H9 (cell line): ENCODE measurements around the gene NODAL. TPM values are rescaled to one million over a fixed set of nuclear protein-coding genes. Genes with fewer than 3 reads are reported as not detected.

Experiments used
- DNase-seq: peaks from one replicate; pipeline ENCODE4 v3.0.0-alpha.2; 2017
- H2AFZ ChIP-seq: one replicate; pipeline ENCODE4 v1.6.1; 2013; ENCODE audit warnings: mild to moderate bottlenecking, low read length, control low read depth, moderate library complexity
- H2AK5ac ChIP-seq: 2 replicates; pipeline ENCODE4 v1.6.1; 2013; ENCODE audit warnings: low read length, control low read depth, mixed read lengths; ENCODE audit not compliant: insufficient read length
- H2BK120ac ChIP-seq: one replicate; pipeline ENCODE4 v1.6.1; 2013; ENCODE audit warnings: low read depth, mild to moderate bottlenecking, low read length, control low read depth, inconsistent platforms; ENCODE audit not compliant: poor library complexity, severe bottlenecking
- H2BK12ac ChIP-seq: 2 replicates; pipeline ENCODE4 v1.6.1; 2013; ENCODE audit warnings: low read length, control low read depth, mixed read lengths, low read depth; ENCODE audit not compliant: insufficient read length
- H2BK15ac ChIP-seq: 2 replicates; pipeline ENCODE4 v1.6.1; 2013; ENCODE audit warnings: low read depth, low read length, control low read depth
- H2BK20ac ChIP-seq: one replicate; pipeline ENCODE4 v1.6.1; 2013; ENCODE audit warnings: low read depth, mild to moderate bottlenecking, low read length, control low read depth, inconsistent platforms; ENCODE audit not compliant: poor library complexity, severe bottlenecking
- H2BK5ac ChIP-seq: 2 replicates; pipeline ENCODE4 v1.6.1; 2013; ENCODE audit warnings: low read length, control low read depth, mixed read lengths; ENCODE audit not compliant: insufficient read length
- H3K14ac ChIP-seq: 2 replicates; pipeline ENCODE4 v1.6.1; 2013; ENCODE audit warnings: low read length, control low read depth; ENCODE audit not compliant: insufficient read depth
- H3K18ac ChIP-seq: 2 replicates; pipeline ENCODE4 v1.6.1; 2013; ENCODE audit warnings: low read depth, mild to moderate bottlenecking, mixed read lengths, low read length, control low read depth; ENCODE audit not compliant: insufficient read length
- H3K23ac ChIP-seq: 2 replicates; pipeline ENCODE4 v1.6.1; 2013; ENCODE audit warnings: low read length, control low read depth, mixed read lengths, low read depth; ENCODE audit not compliant: insufficient read length
- H3K23me2 ChIP-seq: 2 replicates; pipeline ENCODE4 v1.6.1; 2013; ENCODE audit warnings: low read depth, mild to moderate bottlenecking, mixed read lengths, low read length, control low read depth; ENCODE audit not compliant: insufficient read length, poor library complexity, severe bottlenecking
- H3K27ac ChIP-seq: 2 replicates; pipeline ENCODE4 v1.5.1; 2013; ENCODE audit warnings: low read length, control low read depth, mixed read lengths, low read depth; ENCODE audit not compliant: insufficient read length
- H3K27me3 ChIP-seq: 2 replicates; pipeline ENCODE4 v1.6.1; 2013; ENCODE audit warnings: low read length, control low read depth, inconsistent platforms; ENCODE audit not compliant: insufficient read depth
- H3K4ac ChIP-seq: 2 replicates; pipeline ENCODE4 v1.6.1; 2013; ENCODE audit warnings: low read depth, mild to moderate bottlenecking, control low read depth, inconsistent platforms, low read length, moderate library complexity
- H3K4me1 ChIP-seq: 2 replicates; pipeline ENCODE4 v1.6.1; 2013; ENCODE audit warnings: low read length, control low read depth, inconsistent platforms; ENCODE audit not compliant: insufficient read depth
- H3K4me2 ChIP-seq: 2 replicates; pipeline ENCODE4 v1.6.1; 2013; ENCODE audit warnings: low read length, control low read depth, mixed read lengths; ENCODE audit not compliant: insufficient read length, insufficient read depth
- H3K56ac ChIP-seq: 2 replicates; pipeline ENCODE4 v1.6.1; 2013; ENCODE audit warnings: low read depth, mild to moderate bottlenecking, mixed read lengths, low read length, control low read depth; ENCODE audit not compliant: insufficient read length
- H3K79me1 ChIP-seq: 2 replicates; pipeline ENCODE4 v1.6.1; 2013; ENCODE audit warnings: low read depth, mild to moderate bottlenecking, moderate library complexity, low read length, control low read depth, inconsistent platforms; ENCODE audit not compliant: insufficient read depth, poor library complexity, severe bottlenecking
- H3K79me2 ChIP-seq: 2 replicates; pipeline ENCODE4 v1.6.1; 2013; ENCODE audit warnings: low read length, control low read depth, inconsistent platforms; ENCODE audit not compliant: insufficient read depth
- H3K9ac ChIP-seq: 2 replicates; pipeline ENCODE4 v1.6.1; 2013; ENCODE audit warnings: low read length, control low read depth, mixed read lengths; ENCODE audit not compliant: insufficient read length; ENCODE audit errors: extremely low read depth
- H3K9me3 ChIP-seq: one replicate; pipeline ENCODE4 v1.6.1; 2013; ENCODE audit warnings: low read depth, low read length, inconsistent platforms; ENCODE audit not compliant: control insufficient read depth
- H3T11ph ChIP-seq: one replicate; pipeline ENCODE4 v1.6.1; 2013; ENCODE audit warnings: mild to moderate bottlenecking, low read length, control low read depth, inconsistent platforms
- H4K20me1 ChIP-seq: one replicate; pipeline ENCODE4 v1.6.1; 2013; ENCODE audit not compliant: control insufficient read depth, insufficient read length, insufficient read depth
- H4K5ac ChIP-seq: 2 replicates; pipeline ENCODE4 v1.6.1; 2013; ENCODE audit warnings: low read depth, mild to moderate bottlenecking, mixed read lengths, low read length, control low read depth; ENCODE audit not compliant: insufficient read length
- H4K8ac ChIP-seq: replicated peaks from 2 replicates; pipeline ENCODE4 v1.6.1; 2013; ENCODE audit warnings: low read length, control low read depth, mixed read lengths, low read depth; ENCODE audit not compliant: insufficient read length
- H4K91ac ChIP-seq: 2 replicates; pipeline ENCODE4 v1.6.1; 2013; ENCODE audit warnings: low read depth, mild to moderate bottlenecking, moderate library complexity, mixed read lengths, low read length, control low read depth; ENCODE audit not compliant: insufficient read length
- H3K27ac Mint-ChIP-seq, 3 experiments: 2 replicates in 2 of 3; 3 replicates in 1 of 3; pipeline ENCODE4 v1.8.0; 2020 to 2021; ENCODE audit warnings: mixed read lengths in 3 of 3, mild to moderate bottlenecking in 1 of 3, moderate library complexity in 1 of 3
- H3K27me3 Mint-ChIP-seq: 2 replicates; pipeline ENCODE4 v1.8.0; 2021; ENCODE audit warnings: low read depth, mild to moderate bottlenecking, moderate library complexity, mixed read lengths
- H3K36me3 Mint-ChIP-seq, 3 experiments: 2 replicates in 2 of 3; 3 replicates in 1 of 3; pipeline ENCODE4 v1.8.0; 2020 to 2021; ENCODE audit warnings: low read depth in 3 of 3, mixed read lengths in 3 of 3; ENCODE audit not compliant: insufficient read depth in 1 of 3
- H3K4me1 Mint-ChIP-seq, 2 experiments: 2 replicates each; pipeline ENCODE4 v1.8.0; 2020; ENCODE audit warnings: mixed read lengths in 2 of 2
- H3K4me3 Mint-ChIP-seq, 2 experiments: 2 replicates in 1 of 2; 3 replicates in 1 of 2; pipeline ENCODE4 v1.8.0; 2020 to 2021; ENCODE audit warnings: mild to moderate bottlenecking in 2 of 2, mixed read lengths in 2 of 2, moderate library complexity in 1 of 2
- H3K9me3 Mint-ChIP-seq, 2 experiments: 2 replicates in 1 of 2; 3 replicates in 1 of 2; pipeline ENCODE4 v1.8.0; 2020; ENCODE audit warnings: mild to moderate bottlenecking in 2 of 2, mixed read lengths in 2 of 2, moderate library complexity in 1 of 2
- WGBS: extraction: QIAGEN DNeasy Blood & Tissue Kit; methylation state at CpG from one replicate; pipeline ENCODE4 v1.1.7; 2013; ENCODE audit warnings: missing lambda C conversion rate, low lambda C conversion rate, mixed read lengths; ENCODE audit not compliant: insufficient read length; ENCODE audit errors: extremely low coverage; 5-methylcytosine and 5-hydroxymethylcytosine counted together
- total RNA-seq: library from RNA; stranded (reverse); gene quantifications from 2 replicates; pipeline ENCODE4 v1.2.1, GENCODE V29; 2021
- TF ChIP-seq, protein P1 (sequence below): fragments of 200-600 bp; sonication (generic); conservative IDR thresholded peaks from 3 replicates; pipeline ENCODE4 v1.8.0; 2021; ENCODE audit warnings: antibody characterized with exemption, mild to moderate bottlenecking

The NODAL gene
- total RNA-seq, 1 experiment from 2014 or later = 80.7 TPM

- no peak overlapping the region for H3K27ac Mint-ChIP-seq
- no peaks in the 10 kb centered on the region for H3K4me1 ChIP-seq
- WGBS = no CpG with 5 or more reads among the region's 3 CpGs
- no peaks in the 10 kb centered on the region for H3K9me3 Mint-ChIP-seq
- no peak overlapping the region for H2BK15ac ChIP-seq
- H2AFZ ChIP-seq = no peak overlapping the region
- H3K79me1 ChIP-seq = peaks cover 6% of the 10 kb centered on the region
- H3K9me3 ChIP-seq = no peaks in the 10 kb centered on the region
- no peak for DNase-seq
- H4K20me1 ChIP-seq = no peaks in the 10 kb centered on the region
- no peak overlapping the region for H4K91ac ChIP-seq
- no peaks in the 10 kb centered on the region for H3K27me3 ChIP-seq
- H3K79me2 ChIP-seq = peaks cover 2% of the 10 kb centered on the region; the same call in 1 of the 2 replicates
- H3K4me2 ChIP-seq = no peak overlapping the region
- no peak overlapping the region for H2BK20ac ChIP-seq
- no peak overlapping the region for H4K8ac ChIP-seq
- H3K23me2 ChIP-seq = no peaks in the 10 kb centered on the region
- TF ChIP-seq, protein P1, sequence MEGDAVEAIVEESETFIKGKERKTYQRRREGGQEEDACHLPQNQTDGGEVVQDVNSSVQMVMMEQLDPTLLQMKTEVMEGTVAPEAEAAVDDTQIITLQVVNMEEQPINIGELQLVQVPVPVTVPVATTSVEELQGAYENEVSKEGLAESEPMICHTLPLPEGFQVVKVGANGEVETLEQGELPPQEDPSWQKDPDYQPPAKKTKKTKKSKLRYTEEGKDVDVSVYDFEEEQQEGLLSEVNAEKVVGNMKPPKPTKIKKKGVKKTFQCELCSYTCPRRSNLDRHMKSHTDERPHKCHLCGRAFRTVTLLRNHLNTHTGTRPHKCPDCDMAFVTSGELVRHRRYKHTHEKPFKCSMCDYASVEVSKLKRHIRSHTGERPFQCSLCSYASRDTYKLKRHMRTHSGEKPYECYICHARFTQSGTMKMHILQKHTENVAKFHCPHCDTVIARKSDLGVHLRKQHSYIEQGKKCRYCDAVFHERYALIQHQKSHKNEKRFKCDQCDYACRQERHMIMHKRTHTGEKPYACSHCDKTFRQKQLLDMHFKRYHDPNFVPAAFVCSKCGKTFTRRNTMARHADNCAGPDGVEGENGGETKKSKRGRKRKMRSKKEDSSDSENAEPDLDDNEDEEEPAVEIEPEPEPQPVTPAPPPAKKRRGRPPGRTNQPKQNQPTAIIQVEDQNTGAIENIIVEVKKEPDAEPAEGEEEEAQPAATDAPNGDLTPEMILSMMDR = no peak
- H2BK120ac ChIP-seq = no peak overlapping the region
- peaks cover 30 to 55% (median 53%) of the 10 kb centered on the region in 3 experiments; a peak in 6 of 7 replicates for H3K36me3 Mint-ChIP-seq
- no peak overlapping the region for H3K14ac ChIP-seq
- no peaks in the 10 kb centered on the region for H3K27me3 Mint-ChIP-seq
- no peak overlapping the region for H3K23ac ChIP-seq
- H2BK12ac ChIP-seq = no peak overlapping the region
- H2BK5ac ChIP-seq = no peak overlapping the region
- H3K18ac ChIP-seq = no peak overlapping the region
- H3K4me1 Mint-ChIP-seq = peaks cover 14 to 18% of the 10 kb centered on the region in 2 experiments
- no peak overlapping the region for H2AK5ac ChIP-seq
- no peak overlapping the region for H3K27ac ChIP-seq
- no peak overlapping the region for H3K56ac ChIP-seq
- H3K9ac ChIP-seq = no peak overlapping the region
- no peak overlapping the region for H3K4me3 Mint-ChIP-seq
- no peak overlapping the region for H4K5ac ChIP-seq
- H3T11ph ChIP-seq = no peak overlapping the region
- no peak overlapping the region for H3K4ac ChIP-seq
Observed at GRCh38 chr10:70418713-70419112, 22.8 kb downstream of the NODAL start.
